ENCODE results near the gene LILRA5.
"Not testable (repeated sequence)": the region's sequence is repeated elsewhere in the genome, so short reads cannot be mapped to it uniquely, and the experiment has no call there.

GRCh38 chr19:54274516-54274915, 38.5 kb downstream of the LILRA5 start:
- TF ChIP-seq CTCF (IDR thresholded peaks at IDR 0.05; ENCODE audit: poor library complexity, severe bottlenecking); EZH2 (IDR thresholded peaks at IDR 0.05; ENCODE audit: borderline replicate concordance, insufficient read depth, low read length, poor library complexity, severe bottlenecking); MXI1 (conservative IDR thresholded peaks at IDR 0.05; ENCODE audit: poor library complexity, severe bottlenecking); POLR2AphosphoS5 (IDR thresholded peaks at IDR 0.05); SMC3 (conservative IDR thresholded peaks at IDR 0.05; ENCODE audit: poor library complexity); REST (IDR thresholded peaks at IDR 0.05; ENCODE audit: borderline replicate concordance); EP300 (conservative IDR thresholded peaks at IDR 0.05; ENCODE audit: poor library complexity, severe bottlenecking); TAF1 (IDR thresholded peaks at IDR 0.05; ENCODE audit: low read depth); RAD21 (conservative IDR thresholded peaks at IDR 0.05): not testable (repeated sequence)
